Tibial nerve (tissue), 4 donors: ENCODE measurements around the gene PVALEF. TPM values are rescaled to one million over a fixed set of nuclear protein-coding genes. Genes with fewer than 3 reads are reported as not detected.

Experiments used
- DNase-seq, 2 donors: peaks; one replicate each; pipeline ENCODE4 v3.0.0-alpha.2; 2019; ENCODE audit warnings: low spot score in 2 of 2
- H3K27ac ChIP-seq, 4 donors: fragments of 200-600 bp; sonication (generic) in 3 of 4; one replicate each; pipeline ENCODE4 v1.5.1; 2017 to 2019; ENCODE audit warnings: mild to moderate bottlenecking in 1 of 4
- H3K27me3 ChIP-seq, 2 donors: fragments of 200-600 bp; sonication (generic) in 1 of 2; one replicate each; pipeline versions ENCODE4 v1.5.1 to v1.6.0; 2017 to 2019
- H3K36me3 ChIP-seq, 3 donors: fragments of 200-600 bp; sonication (generic); one replicate each; pipeline ENCODE4 v1.5.1; 2018 to 2019
- H3K4me1 ChIP-seq, 4 donors: fragments of 200-600 bp; sonication (generic) in 3 of 4; one replicate each; pipeline ENCODE4 v1.5.1; 2017 to 2019
- H3K4me3 ChIP-seq, 4 donors: fragments of 200-600 bp; sonication (generic) in 3 of 4; one replicate each; pipeline ENCODE4 v1.5.1; 2017 to 2019; ENCODE audit warnings: mild to moderate bottlenecking in 1 of 4, moderate library complexity in 1 of 4
- H3K9me3 ChIP-seq, 4 donors: fragments of 200-600 bp; sonication (generic) in 3 of 4; one replicate each; pipeline ENCODE4 v1.5.1; 2017 to 2019
- CTCF ChIP-seq, 5 experiments: fragments of 200-600 bp in 3 of 5; fragments of 450-650 bp in 2 of 5; sonication (generic) in 3 of 5; IDR thresholded peaks; one replicate each; pipeline ENCODE4 v1.5.1; 2016 to 2019; ENCODE audit warnings: antibody characterized with exemption in 5 of 5, mild to moderate bottlenecking in 3 of 5, moderate library complexity in 2 of 5
- EP300 ChIP-seq, 2 donors: sonication (generic); formaldehyde crosslinking; IDR thresholded peaks; one replicate each; pipeline ENCODE4 v1.6.1; 2017; ENCODE audit warnings: antibody characterized with exemption in 2 of 2, mild to moderate bottlenecking in 1 of 2
- POLR2A ChIP-seq, 2 donors: fragments of 450-650 bp; IDR thresholded peaks; one replicate each; pipeline ENCODE4 v1.6.1; 2017; ENCODE audit warnings: antibody characterized with exemption in 2 of 2, mild to moderate bottlenecking in 2 of 2, moderate library complexity in 2 of 2
- WGBS, 2 donors: methylation state at CpG; one replicate each; pipeline ENCODE4 v1.1.5; 2018; 5-methylcytosine and 5-hydroxymethylcytosine counted together
- total RNA-seq, 4 donors: library from RNA; depleted of rRNA; stranded (reverse); fragments of >200 nt; gene quantifications; one replicate each; pipeline ENCODE4 v1.1.0, GENCODE V29; 2016

Gene PVALEF
- total RNA-seq, 4 donors from 2014 or later, result not detected

- Histone ChIP-seq H3K4me1 (peaks cover 0 to 28% (median 0%) of the 10 kb centered on the region in 4 donors), H3K9me3 (no peaks in the 10 kb centered on the region), H3K27ac (peak overlapping the region; percentile 28 to 60 (median 33)), H3K4me3 (peak overlapping the region; percentile 7 to 31 (median 22)), H3K36me3 (no peaks in the 10 kb centered on the region), H3K27me3 (no peaks in the 10 kb centered on the region)
- TF ChIP-seq EP300 (IDR thresholded peaks at IDR 0.05), result no peak
- TF ChIP-seq POLR2A (IDR thresholded peaks at IDR 0.05), result no peak
- 70 to 71% methylated on average over 11 of the region's 25 CpGs for WGBS, 2 donors
- DNase-seq, result no peak
Observed at GRCh38 chr17:81159611-81160265, 5.6 kb upstream of the PVALEF start.

DNA sequence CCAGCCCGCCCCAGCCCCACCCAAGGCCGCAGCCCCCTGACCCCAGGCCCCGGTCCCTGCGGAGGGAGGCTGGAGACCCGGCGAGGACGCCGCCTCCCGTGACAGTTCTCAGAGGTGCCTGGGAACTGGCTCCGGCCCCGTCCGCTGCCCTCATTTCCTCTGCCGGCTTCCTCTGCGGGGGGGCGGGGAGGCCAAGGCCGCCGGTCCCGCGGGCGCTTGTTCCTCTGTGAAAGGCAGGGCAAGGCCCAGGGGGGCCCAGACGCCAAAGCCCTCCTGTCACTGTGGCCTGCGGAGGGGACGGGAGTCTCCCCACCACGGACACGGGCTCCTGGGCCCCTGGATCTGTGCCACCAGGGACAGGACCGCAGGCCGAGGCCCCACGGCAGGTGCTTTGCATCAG, 5.0 kb upstream of the PVALEF start:
- H3K4me3 ChIP-seq, result peak overlapping the region; percentile 7 to 31 (median 22)
- no peaks in the 10 kb centered on the region for H3K27me3 ChIP-seq
- TF ChIP-seq POLR2A (IDR thresholded peaks at IDR 0.05) (no peak), EP300 (IDR thresholded peaks at IDR 0.05) (no peak), CTCF (IDR thresholded peaks at IDR 0.05) (no peak)
- H3K9me3 ChIP-seq, result no peaks in the 10 kb centered on the region
- WGBS, 2 donors, result 26 to 78% methylated on average over 10 to 20 of the region's 28 CpGs
- H3K36me3 ChIP-seq, result no peaks in the 10 kb centered on the region
- H3K4me1 ChIP-seq, result peaks cover 0 to 34% (median under 1%) of the 10 kb centered on the region in 4 donors
- DNase-seq, result no peak
- H3K27ac ChIP-seq, result peak overlapping the region; percentile 28 to 60 (median 33)

DNA sequence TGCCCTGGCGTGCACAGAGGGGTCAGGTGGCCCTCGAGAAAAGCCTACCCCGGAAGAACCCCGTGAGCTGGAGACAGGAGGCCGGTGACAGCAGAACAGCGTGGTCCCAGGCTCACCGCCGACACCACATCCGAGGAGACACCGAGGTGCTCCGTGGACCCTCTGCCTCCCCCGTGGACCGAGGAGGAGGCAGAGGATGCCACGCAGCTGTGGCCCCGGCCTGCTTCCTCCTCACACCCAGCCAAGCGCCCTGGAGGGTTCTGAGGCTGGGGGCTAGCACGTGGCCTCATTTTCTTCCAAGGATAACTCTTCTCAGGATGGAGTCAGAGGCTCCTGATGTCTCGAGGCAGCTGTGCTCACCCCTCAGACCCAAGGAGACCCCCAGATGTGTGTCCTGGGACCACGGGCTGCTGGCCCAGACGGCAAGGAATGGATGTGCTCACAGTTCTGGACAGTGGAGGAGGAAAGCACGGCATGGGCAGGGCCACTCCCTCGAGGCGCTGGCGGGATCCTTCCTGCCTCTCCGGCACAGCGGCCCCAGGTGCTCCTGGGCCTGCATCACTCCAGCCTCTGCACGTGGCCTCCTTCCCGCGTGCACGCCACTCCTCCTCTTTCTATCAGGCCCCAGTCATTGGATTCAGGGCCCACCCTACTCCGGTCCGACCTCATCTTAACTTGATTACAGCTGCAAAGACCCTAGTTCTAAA, 4.4 kb upstream of the PVALEF start:
- no peaks in the 10 kb centered on the region for H3K9me3 ChIP-seq
- no peaks in the 10 kb centered on the region for H3K36me3 ChIP-seq
- no peak for DNase-seq
- TF ChIP-seq CTCF (IDR thresholded peaks at IDR 0.05), result no peak
- peaks cover 0 to 3% of the 10 kb centered on the region in 2 donors for H3K27me3 ChIP-seq
- no peak overlapping the region for H3K4me3 ChIP-seq
- peaks cover 0 to 39% (median 3%) of the 10 kb centered on the region in 4 donors for H3K4me1 ChIP-seq
- WGBS, 2 donors, result 66 to 74% methylated on average over 26 to 30 of the region's 32 CpGs
- peak overlapping the region in 2 of 4 donors; percentile 30 to 60 for H3K27ac ChIP-seq

GRCh38 chr17:81161536-81161935, 3.8 kb upstream of the PVALEF start:
- no peak overlapping the region for H3K4me3 ChIP-seq
- H3K27ac ChIP-seq, result peak overlapping the region in 1 of 4 donors; percentile 60
- no peak for DNase-seq
- 76 to 82% methylated on average over 14 to 15 of the region's 15 CpGs for WGBS, 2 donors
- H3K27me3 ChIP-seq, result peaks cover 0 to 5% of the 10 kb centered on the region in 2 donors
- TF ChIP-seq POLR2A (IDR thresholded peaks at IDR 0.05) (no peak), EP300 (IDR thresholded peaks at IDR 0.05) (no peak), CTCF (IDR thresholded peaks at IDR 0.05) (no peak)
- no peaks in the 10 kb centered on the region for H3K36me3 ChIP-seq
- H3K9me3 ChIP-seq, result no peaks in the 10 kb centered on the region
- peaks cover 0 to 43% (median 3%) of the 10 kb centered on the region in 4 donors for H3K4me1 ChIP-seq

- H3K4me1 ChIP-seq, result peaks cover 0 to 43% (median 3%) of the 10 kb centered on the region in 4 donors
- no peak overlapping the region for H3K4me3 ChIP-seq
- peaks cover 0 to 9% of the 10 kb centered on the region in 2 donors for H3K27me3 ChIP-seq
- no peaks in the 10 kb centered on the region for H3K36me3 ChIP-seq
- no peak for DNase-seq
- H3K27ac ChIP-seq, result peak overlapping the region in 1 of 4 donors; percentile 60
- no peaks in the 10 kb centered on the region for H3K9me3 ChIP-seq
- WGBS, 2 donors, result 83 to 91% methylated on average over 5 to 9 of the region's 16 CpGs
- TF ChIP-seq POLR2A (IDR thresholded peaks at IDR 0.05) (no peak), CTCF (IDR thresholded peaks at IDR 0.05) (no peak), EP300 (IDR thresholded peaks at IDR 0.05) (no peak)
Observed at GRCh38 chr17:81161972-81162371, 3.3 kb upstream of the PVALEF start.
